Gastrocnemius medialis (tissue), 4 donors: Measurements from ENCODE around the gene ITPK1. TPM values are rescaled to one million over a fixed set of nuclear protein-coding genes. Genes with fewer than 3 reads are reported as not detected.
A peak's percentile ranks its signal among the peaks of the same experiment; 100 is the strongest.

Source experiments
- ATAC-seq, 2 donors: fragments of 150-250 bp; one replicate each; pipeline ENCODE4 v1.9.1; 2016
- DNase-seq, 2 donors: peaks; one replicate each; pipeline ENCODE4 v3.0.0-alpha.2; 2019
- H3K27ac ChIP-seq, 4 donors: fragments of 200-600 bp; sonication (generic); 1 replicate in 1 of 4; 2 replicates in 3 of 4; pipeline ENCODE4 v1.5.1; 2016 to 2018; ENCODE audit warnings: mild to moderate bottlenecking in 2 of 4, moderate library complexity in 1 of 4
- H3K27me3 ChIP-seq, 3 donors: fragments of 200-600 bp; sonication (generic) in 2 of 3; 1 replicate in 1 of 3; 2 replicates in 2 of 3; pipeline versions ENCODE4 v1.5.1 to v1.6.0; 2016 to 2019; ENCODE audit warnings: mild to moderate bottlenecking in 1 of 3, moderate library complexity in 1 of 3
- H3K36me3 ChIP-seq, 2 donors: fragments of 200-600 bp; sonication (generic) in 1 of 2; one replicate each; pipeline ENCODE4 v1.5.1; 2017 to 2018
- H3K4me1 ChIP-seq, 2 donors: fragments of 200-600 bp; sonication (generic) in 1 of 2; one replicate each; pipeline ENCODE4 v1.5.1; 2016 to 2017; ENCODE audit warnings: mild to moderate bottlenecking in 2 of 2
- H3K4me3 ChIP-seq, 4 donors: fragments of 200-600 bp; sonication (generic) in 3 of 4; 1 replicate in 1 of 4; 2 replicates in 3 of 4; pipeline ENCODE4 v1.5.1; 2016 to 2019; ENCODE audit warnings: mild to moderate bottlenecking in 2 of 4
- H3K9me3 ChIP-seq, 3 donors: fragments of 200-600 bp; sonication (generic) in 2 of 3; 1 replicate in 1 of 3; 2 replicates in 2 of 3; pipeline ENCODE4 v1.5.1; 2016 to 2019
- CTCF ChIP-seq, 5 experiments: fragments of 450-650 bp in 3 of 5; fragments of 200-600 bp in 2 of 5; sonication (generic) in 2 of 5; IDR thresholded peaks in 4 of 5; conservative IDR thresholded peaks in 1 of 5; 1 replicate in 4 of 5; 2 replicates in 1 of 5; pipeline ENCODE4 v1.5.1; 2016 to 2019; ENCODE audit warnings: antibody characterized with exemption in 5 of 5, mild to moderate bottlenecking in 3 of 5, moderate library complexity in 3 of 5
- POLR2A ChIP-seq, 2 donors: fragments of 450-650 bp; IDR thresholded peaks; one replicate each; pipeline ENCODE4 v1.6.1; 2017; ENCODE audit warnings: antibody characterized with exemption in 2 of 2, mild to moderate bottlenecking in 2 of 2, moderate library complexity in 2 of 2
- in situ Hi-C, 4 donors: fragments of 200-750 bp; cut with MboI; loops; one replicate each; pipeline versions ENCODE4 v1.15.0 to v1.8.0; 2017; ENCODE audit warnings: low sequenced_read_pairs in 4 of 4
- intact Hi-C: fragments of 100-400 bp; cut with DNase I; formaldehyde crosslinking; loops from one replicate; pipeline ENCODE4 v1.15.1; 2023; ENCODE audit warnings: low total_unique reads
- total RNA-seq, 4 donors: library from RNA; depleted of rRNA; stranded (reverse); fragments of >200 nt; gene quantifications; one replicate each; pipeline versions ENCODE4 v1.1.0 to v1.2.3, GENCODE V29; 2016

ITPK1 gene
- total RNA-seq, 4 donors from 2014 or later: 49.7 to 80.1 (median 53.6) TPM

- in situ Hi-C loops: no loop called here
- TF ChIP-seq POLR2A (IDR thresholded peaks at IDR 0.05) (no peak), CTCF (IDR thresholded peaks at IDR 0.05 in 4 of 5, conservative IDR thresholded peaks at IDR 0.05 in 1 of 5) (no peak)
- H3K4me3 ChIP-seq: no peak overlapping the region
- no peak overlapping the region for H3K27ac ChIP-seq
- no peaks in the 10 kb centered on the region for H3K36me3 ChIP-seq
- H3K9me3 ChIP-seq: no peaks in the 10 kb centered on the region
- DNase-seq: no peak
- intact Hi-C loops: no loop called here
- ATAC-seq: no peak
- peaks cover 0 to 10% of the 10 kb centered on the region in 2 donors for H3K4me1 ChIP-seq
- no peaks in the 10 kb centered on the region for H3K27me3 ChIP-seq
Measured at GRCh38 chr14:93072659-93073357, 42.9 kb downstream of the ITPK1 start.

- H3K4me3 ChIP-seq: no peak overlapping the region
- peaks cover under 1 to 9% of the 10 kb centered on the region in 2 donors for H3K4me1 ChIP-seq
- in situ Hi-C loops: no loop called here
- H3K27me3 ChIP-seq: no peaks in the 10 kb centered on the region
- intact Hi-C loops: no loop called here
- no peaks in the 10 kb centered on the region for H3K36me3 ChIP-seq
- H3K9me3 ChIP-seq: no peaks in the 10 kb centered on the region
- no peak overlapping the region for H3K27ac ChIP-seq
- no peak for TF ChIP-seq POLR2A (IDR thresholded peaks at IDR 0.05)
- TF ChIP-seq CTCF (IDR thresholded peaks at IDR 0.05 in 4 of 5, conservative IDR thresholded peaks at IDR 0.05 in 1 of 5): no peak
- DNase-seq (no peak), ATAC-seq (no peak)
Measured at GRCh38 chr14:93068711-93069110, 47.0 kb downstream of the ITPK1 start.

GRCh38 chr14:93067088-93067487 lies 48.6 kb downstream of the ITPK1 start:
- H3K36me3 ChIP-seq: no peaks in the 10 kb centered on the region
- H3K27me3 ChIP-seq: no peaks in the 10 kb centered on the region
- in situ Hi-C loops: no loop called here
- H3K4me1 ChIP-seq: peaks cover 0 to 9% of the 10 kb centered on the region in 2 donors
- H3K9me3 ChIP-seq: no peaks in the 10 kb centered on the region
- TF ChIP-seq POLR2A (IDR thresholded peaks at IDR 0.05): no peak
- no peak for TF ChIP-seq CTCF (IDR thresholded peaks at IDR 0.05 in 4 of 5, conservative IDR thresholded peaks at IDR 0.05 in 1 of 5)
- intact Hi-C loops: no loop called here
- no peak overlapping the region for H3K27ac ChIP-seq
- no peak for ATAC-seq
- no peak overlapping the region for H3K4me3 ChIP-seq
- no peak for DNase-seq

- Histone ChIP-seq H3K27ac (peak overlapping the region in 1 of 4 donors; percentile 34), H3K36me3 (no peaks in the 10 kb centered on the region), H3K4me3 (no peak overlapping the region), H3K4me1 (peaks cover 0 to 9% of the 10 kb centered on the region in 2 donors), H3K9me3 (no peaks in the 10 kb centered on the region), H3K27me3 (no peaks in the 10 kb centered on the region)
- TF ChIP-seq CTCF (IDR thresholded peaks at IDR 0.05 in 4 of 5, conservative IDR thresholded peaks at IDR 0.05 in 1 of 5): no peak
- ATAC-seq: no peak
- DNase-seq: no peak
- intact Hi-C loops: no loop called here
- in situ Hi-C loops: no loop called here
Measured at GRCh38 chr14:93065272-93065730, 50.4 kb downstream of the ITPK1 start.
